K562 (cell line): ENCODE measurements around the gene TSPAN14. TPM values are rescaled to one million over a fixed set of nuclear protein-coding genes. Genes with fewer than 3 reads are reported as not detected.

Source experiments
- ATAC-seq: fragments of 200-7000 bp; cut with Tn5 transposase; 3 replicates; pipeline ENCODE4 v1.9.1; 2020; ENCODE audit warnings: moderate library complexity
- BruUV-seq: library from RNA; stranded (reverse); fragments of 400-500 nt; replicated peaks from 2 replicates; lab custom pipeline; 2021; lab: Mats Ljungman, UMichigan
- CTCF ChIA-PET: fragments of 300-600 bp; formaldehyde crosslinking; extraction: SDS; loops from one replicate; lab custom pipeline; 2021; ENCODE audit warnings: low intra/inter-chr PET ratio; lab: Yijun Ruan, JAX
- POLR2A ChIA-PET: fragments of 300-600, 350-650 bp; sonication (Branson Sonifier 250); formaldehyde crosslinking; extraction: SDS; loops from one replicate; lab custom pipeline; 2021; ENCODE audit warnings: antibody characterized with exemption, inconsistent platforms; lab: Yijun Ruan, JAX
- DNase-seq, 4 experiments: peaks; one replicate each; pipeline versions ENCODE4 v3.0.0 to v3.0.0-alpha.2; 2011 to 2018; ENCODE audit warnings: low spot score in 3 of 4, mixed read lengths in 3 of 4; ENCODE audit errors: extremely low read depth in 1 of 4
- FAIRE-seq: peaks from 2 replicates; lab custom pipeline; 2011; peaks lifted over from hg19 to GRCh38; lab: Jason Lieb, UNC
- H2AFZ ChIP-seq: 2 replicates; pipeline ENCODE4 v1.6.0; 2011; ENCODE audit warnings: low read depth, low read length, control low read depth, inconsistent platforms
- H3K27ac ChIP-seq: fragments of 200-600 bp; 3 replicates; pipeline ENCODE4 v1.8.0; 2011; ENCODE audit warnings: low read depth, mild to moderate bottlenecking, control low read depth, inconsistent platforms, low read length, moderate library complexity, mixed read lengths; ENCODE audit errors: extremely low read depth
- H3K27me3 ChIP-seq, 2 experiments: fragments of 300-600 bp in 1 of 2; 2 replicates in 1 of 2; 3 replicates in 1 of 2; pipeline versions ENCODE4 v1.6.0 to v1.8.0; 2011; ENCODE audit warnings: inconsistent platforms in 2 of 2, low read length in 2 of 2, mild to moderate bottlenecking in 1 of 2, mixed read lengths in 1 of 2, moderate library complexity in 1 of 2; ENCODE audit not compliant: control insufficient read depth in 2 of 2, insufficient read depth in 2 of 2
- H3K36me3 ChIP-seq: fragments of 300-600 bp; 3 replicates; pipeline ENCODE4 v1.8.0; 2011; ENCODE audit warnings: mild to moderate bottlenecking, low read length, inconsistent platforms; ENCODE audit not compliant: control insufficient read depth, insufficient read depth
- H3K4me1 ChIP-seq, 2 experiments: fragments of 200-600 bp in 1 of 2; replicated peaks in 1 of 2; 2 replicates in 1 of 2; 3 replicates in 1 of 2; pipeline versions ENCODE4 v1.5.1 to v1.8.0; 2011; ENCODE audit warnings: inconsistent platforms in 2 of 2, low read length in 2 of 2, mild to moderate bottlenecking in 1 of 2, mixed read lengths in 1 of 2, moderate library complexity in 1 of 2; ENCODE audit not compliant: control insufficient read depth in 2 of 2, insufficient read depth in 2 of 2
- H3K4me2 ChIP-seq: 2 replicates; pipeline ENCODE4 v1.6.1; 2011; ENCODE audit warnings: low read length, control low read depth, inconsistent platforms, mixed read lengths; ENCODE audit not compliant: insufficient read depth
- H3K4me3 ChIP-seq: fragments of 200-600 bp; sonication (generic), shearing (Covaris generic); 2 replicates; pipeline ENCODE4 v1.5.1; 2016; ENCODE audit warnings: control low read depth, inconsistent platforms
- H3K79me2 ChIP-seq: fragments of 200-600 bp; 3 replicates; pipeline ENCODE4 v1.8.0; 2011; ENCODE audit warnings: low read length, inconsistent platforms; ENCODE audit not compliant: control insufficient read depth, insufficient read depth
- H3K9ac ChIP-seq, 2 experiments: 2 replicates each; pipeline versions ENCODE4 v1.6.0 to v1.6.1; 2011; ENCODE audit warnings: low read depth in 2 of 2, low read length in 2 of 2, control low read depth in 1 of 2, inconsistent platforms in 1 of 2, mild to moderate bottlenecking in 1 of 2, mixed read lengths in 1 of 2; ENCODE audit not compliant: insufficient read depth in 1 of 2
- H3K9me1 ChIP-seq: one replicate; pipeline ENCODE4 v1.6.0; 2011; ENCODE audit warnings: inconsistent platforms, mild to moderate bottlenecking, low read length, moderate library complexity; ENCODE audit not compliant: control insufficient read depth, insufficient read depth
- H3K9me3 ChIP-seq: replicated peaks from 2 replicates; pipeline ENCODE4 v1.5.1; 2011; ENCODE audit warnings: low read depth, low read length, inconsistent platforms; ENCODE audit not compliant: control insufficient read depth, insufficient read depth
- H4K20me1 ChIP-seq: replicated peaks from 2 replicates; pipeline ENCODE4 v1.6.1; 2011; ENCODE audit warnings: low read length, inconsistent platforms, mixed read lengths; ENCODE audit not compliant: control insufficient read depth, insufficient read depth
- ATF6 ChIP-seq: sonication (generic); formaldehyde crosslinking; IDR thresholded peaks from 2 replicates; pipeline ENCODE4 v1.4.0; 2020; ENCODE audit warnings: mild to moderate bottlenecking, missing genetic modification reagents
- E2F6 ChIP-seq, 2 experiments: IDR thresholded peaks; 2 replicates each; pipeline ENCODE4 v1.6.1; 2011; ENCODE audit warnings: borderline replicate concordance in 1 of 2, control low read depth in 1 of 2, low read depth in 1 of 2, low read length in 1 of 2, mild to moderate bottlenecking in 1 of 2, mixed read lengths in 1 of 2, moderate library complexity in 1 of 2; ENCODE audit not compliant: insufficient read depth in 1 of 2, insufficient read length in 1 of 2, poor library complexity in 1 of 2, severe bottlenecking in 1 of 2; ENCODE audit errors: extremely low read depth in 1 of 2
- HDGF ChIP-seq: fragments of 450-650 bp; IDR thresholded peaks from 2 replicates; pipeline ENCODE4 v1.6.1; 2016
- IRF9 ChIP-seq: fragments of 450-650 bp; IDR thresholded peaks from 2 replicates; pipeline ENCODE4 v1.6.1; 2016; ENCODE audit warnings: missing biosample characterization, missing genetic modification characterization
- KAT7 ChIP-seq: sonication (generic); formaldehyde crosslinking; IDR thresholded peaks from 2 replicates; pipeline ENCODE4 v1.8.0; 2022; ENCODE audit warnings: missing genetic modification reagents, mild to moderate bottlenecking, borderline replicate concordance
- MYNN ChIP-seq, 2 experiments: sonication (generic); formaldehyde crosslinking in 1 of 2; IDR thresholded peaks; 2 replicates each; pipeline versions ENCODE4 v1.5.0 to v1.6.1; 2016 to 2020; ENCODE audit warnings: antibody characterized with exemption in 1 of 2, missing genetic modification reagents in 1 of 2
- NFIC ChIP-seq: fragments of 450-650 bp; IDR thresholded peaks from 2 replicates; pipeline ENCODE4 v1.6.1; 2017; ENCODE audit warnings: mild to moderate bottlenecking, inconsistent platforms
- POLR3A ChIP-seq: IDR thresholded peaks from 2 replicates; pipeline ENCODE4 v1.6.1; 2011; ENCODE audit warnings: borderline replicate concordance, mild to moderate bottlenecking, moderate library complexity; ENCODE audit not compliant: insufficient read length, insufficient read depth; ENCODE audit errors: extremely low read depth
- POLR3G ChIP-seq: IDR thresholded peaks from 2 replicates; pipeline ENCODE4 v1.6.1; 2011; ENCODE audit not compliant: insufficient read length, insufficient replicate concordance; ENCODE audit errors: extremely low read depth
- SIN3A ChIP-seq, 2 experiments: fragments of 150-350 bp in 1 of 2; IDR thresholded peaks; 2 replicates each; pipeline ENCODE4 v1.6.1; 2011 to 2016; ENCODE audit warnings: borderline replicate concordance in 2 of 2, low read depth in 2 of 2, low read length in 2 of 2, mild to moderate bottlenecking in 2 of 2, moderate library complexity in 2 of 2; ENCODE audit not compliant: control insufficient read depth in 1 of 2
- ZFX ChIP-seq: sonication (generic); formaldehyde crosslinking; IDR thresholded peaks from 2 replicates; pipeline ENCODE4 v1.8.0; 2022; ENCODE audit warnings: mild to moderate bottlenecking, missing genetic modification reagents, moderate library complexity
- ZNF717 ChIP-seq: fragments of 250-450 bp; sonication (Bioruptor Pico); IDR thresholded peaks from 2 replicates; pipeline ENCODE4 v1.5.0; 2021
- WGBS: fragments of 100-300 bp; shearing (Covaris generic); methylation state at CpG from one replicate; pipeline ENCODE4 v1.1.6; 2016; ENCODE audit warnings: low coverage, mixed read lengths; ENCODE audit not compliant: insufficient coverage; ENCODE audit errors: missing lambda C conversion rate; 5-methylcytosine and 5-hydroxymethylcytosine counted together
- in situ Hi-C: fragments of 300-500 bp; cut with MboI; formaldehyde crosslinking; loops from 4 replicates; pipeline ENCODE4 v1.15.0; 2018; ENCODE audit warnings: inconsistent platforms, mixed read lengths
- intact Hi-C: fragments of 100-400 bp; cut with micrococcal nuclease; formaldehyde crosslinking; loops from 2 replicates; pipeline ENCODE4 v1.14.2; 2022
- polyA plus RNA-seq, 8 experiments: library from polyadenylated mRNA; depleted of rRNA in 4 of 8; stranded (reverse) in 5 of 8; unstranded in 3 of 8; fragments of >200 nt; fragmentation: Nextera tagmentation in 2 of 8; fragmentation: Illumina TruSeq in 1 of 8; extraction: Ambion mirVana in 2 of 8; extraction: Trizol in 1 of 8; gene quantifications; 2 replicates each; pipeline versions ENCODE4 v1.2.1 to v1.2.3, GENCODE V29; 2011 to 2014; ENCODE audit warnings: inconsistent platforms in 1 of 8, missing spikeins in 1 of 8
- total RNA-seq, 7 experiments: library from RNA; depleted of rRNA in 6 of 7; stranded (reverse); fragments of >200 nt in 6 of 7; fragmentation: Illumina TruSeq in 2 of 7; extraction: Trizol in 2 of 7; gene quantifications; 2 replicates each; pipeline versions ENCODE4 v1.2.1 to v1.2.3, GENCODE V29; 2011 to 2021; ENCODE audit warnings: low replicate concordance in 1 of 7

TSPAN14 gene
- total and polyA plus RNA-seq, 9 of the 15 experiments (the other 6 are each of a cell fraction or from before 2014, with no cell fraction given): 5.8 to 92.9 (median 23.3) TPM

- H3K9me3 ChIP-seq: no peaks in the 10 kb centered on the region
- intact Hi-C loops (loop anchor here (1.0 to 5.0 kb wide), 6 partner anchors 61 to 478 kb away; no protein-coding TSS in a partner anchor), in situ Hi-C loops (loop anchor here (5.0 kb wide), 2 partner anchors 62 to 63 kb away; no protein-coding TSS in a partner anchor)
- peak overlapping the region; percentile 27; the same call in 1 of the 2 replicates for H2AFZ ChIP-seq
- H3K27ac ChIP-seq: no peak overlapping the region
- FAIRE-seq (peak; percentile 93), ATAC-seq (peak; percentile 90), DNase-seq (peak; percentile 87 to 89 (median 88))
- ChIA-PET POLR2A (interaction anchor here (0.5 to 2.2 kb wide), 6 partner anchors 18 to 319 kb away, joined by 3 to 16 read pairs (median 4); no protein-coding TSS in a partner anchor), CTCF (interaction anchor here (0.7 to 6.0 kb wide), 4 partner anchors 11 to 574 kb away, joined by 3 to 79 read pairs (median 10); no protein-coding TSS in a partner anchor)
- H3K36me3 ChIP-seq: no peaks in the 10 kb centered on the region
- H3K4me1 ChIP-seq: peaks cover 15 to 22% of the 10 kb centered on the region in 2 experiments
- H3K4me2 ChIP-seq: no peak overlapping the region
- no TSS peak for BruUV-seq
- H3K79me2 ChIP-seq: no peaks in the 10 kb centered on the region
- H3K9ac ChIP-seq: no peak overlapping the region
- 20% methylated on average over 11 of the region's 11 CpGs for WGBS
- H4K20me1 ChIP-seq: no peaks in the 10 kb centered on the region
- no peak overlapping the region for H3K4me3 ChIP-seq
- H3K9me1 ChIP-seq: no peaks in the 10 kb centered on the region
- no peaks in the 10 kb centered on the region; a peak in 1 of 5 replicates for H3K27me3 ChIP-seq
- no peak for TF ChIP-seq ZNF717 (CRISPR knock-in tag)
- TF ChIP-seq POLR3G: no peak
- TF ChIP-seq NFIC: no peak
- no peak for TF ChIP-seq E2F6 (IDR thresholded peaks at IDR 0.05; ENCODE audit: borderline replicate concordance in 1 of 2, extremely low read depth in 1 of 2, insufficient read depth in 1 of 2, insufficient read length in 1 of 2, low read depth in 1 of 2, low read length in 1 of 2, poor library complexity in 1 of 2, severe bottlenecking in 1 of 2)
- TF ChIP-seq ZFX (CRISPR knock-in tag): no peak
- no peak for TF ChIP-seq HDGF
- no peak for TF ChIP-seq SIN3A (IDR thresholded peaks at IDR 0.05; ENCODE audit: borderline replicate concordance in 2 of 2, control insufficient read depth in 1 of 2, low read depth in 2 of 2, low read length in 2 of 2)
- TF ChIP-seq POLR3A: no peak
- TF ChIP-seq IRF9 (tag): no peak
- TF ChIP-seq KAT7: no peak
- peak; percentile 69; the same call in 1 of the 2 replicates for TF ChIP-seq MYNN (IDR thresholded peaks at IDR 0.05)
- no peak for TF ChIP-seq MYNN (CRISPR knock-in tag; IDR thresholded peaks at IDR 0.05)
- TF ChIP-seq ATF6 (CRISPR knock-in tag): no peak
Measured at GRCh38 chr10:80444646-80445319, 9.3 kb upstream of the TSPAN14 start.
